Measurements from ENCODE around the gene C3. TPM values are rescaled to one million over a fixed set of nuclear protein-coding genes. Genes with fewer than 3 reads are reported as not detected.

The C3 gene
- total and polyA plus RNA-seq, 2 experiments from 2014 or later = 5.1 to 17.7 TPM

DNA sequence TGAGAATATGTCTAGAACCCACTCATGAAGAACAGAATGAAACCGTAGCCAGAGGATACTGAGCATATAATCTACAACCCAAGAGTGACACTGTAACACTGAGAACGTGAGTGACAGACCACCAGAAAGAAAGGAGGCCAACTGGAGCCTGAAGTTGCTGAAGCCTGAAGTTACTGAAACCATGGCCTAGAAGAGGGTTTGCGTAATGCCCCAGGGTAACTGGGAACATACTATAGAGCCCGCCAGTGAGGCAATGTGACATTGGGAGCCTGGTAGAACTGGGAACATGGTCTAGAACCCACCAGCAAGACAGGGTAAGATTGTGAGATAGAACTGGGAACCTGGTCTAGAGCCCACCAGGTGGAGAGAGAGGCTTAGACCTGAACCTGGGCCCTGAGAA, 35.0 kb downstream of the C3 start:
- Mint-ChIP-seq H3K36me3 (ENCODE audit: low read depth) (peaks cover 48% of the 10 kb centered on the region), H3K9me3 (peaks cover 93% of the 10 kb centered on the region), H3K27me3 (ENCODE audit: insufficient read depth, low read depth, poor library complexity) (peaks cover 3% of the 10 kb centered on the region), H3K4me1 (no peaks in the 10 kb centered on the region), H3K4me3 (no peak overlapping the region), H3K27ac (no peak overlapping the region)
- H3K4me1 ChIP-seq (ENCODE audit: insufficient read depth) = no peaks in the 10 kb centered on the region
- H3K9me2 ChIP-seq (ENCODE audit: insufficient read depth) = no peaks in the 10 kb centered on the region
- H3F3A ChIP-seq (replicated peaks; ENCODE audit: low read depth) = no peaks in the 10 kb centered on the region
- DNase-seq (ENCODE audit: low spot score) = no peak
- no peak for ATAC-seq
- H4K20me1 ChIP-seq (replicated peaks; ENCODE audit: insufficient read depth) = no peaks in the 10 kb centered on the region
- H3K79me2 ChIP-seq (replicated peaks; ENCODE audit: insufficient read depth) = no peaks in the 10 kb centered on the region
- H3K27ac ChIP-seq (ENCODE audit: low read depth) = no peak overlapping the region
- TF ChIP-seq NANOG (IDR thresholded peaks at IDR 0.05; ENCODE audit: borderline replicate concordance) (no peak), CREB1 (CRISPR knock-in tag; IDR thresholded peaks at IDR 0.05; ENCODE audit: low read depth) (no peak), ZNF331 (CRISPR knock-in tag; IDR thresholded peaks at IDR 0.05; ENCODE audit: low read depth) (no peak), STAT1 (IDR thresholded peaks at IDR 0.05; ENCODE audit: unreplicated experiment) (no peak), ZNF462 (CRISPR knock-in tag; IDR thresholded peaks at IDR 0.05) (no peak), CTCF (conservative IDR thresholded peaks at IDR 0.05; ENCODE audit: low read depth in 2 of 2) (no peak), EZH2phosphoT487 (IDR thresholded peaks at IDR 0.05; ENCODE audit: unreplicated experiment) (no peak), EZH2 (IDR thresholded peaks at IDR 0.05; ENCODE audit: low read depth, unreplicated experiment) (no peak), JUNB (IDR thresholded peaks at IDR 0.05; ENCODE audit: unreplicated experiment) (no peak), ZNF114 (CRISPR knock-in tag; IDR thresholded peaks at IDR 0.05) (no peak), REST (IDR thresholded peaks at IDR 0.05; ENCODE audit: unreplicated experiment) (no peak), POLR2AphosphoS5 (IDR thresholded peaks at IDR 0.05; ENCODE audit: low read depth) (no peak)
- TF ChIP-seq, protein P1, sequence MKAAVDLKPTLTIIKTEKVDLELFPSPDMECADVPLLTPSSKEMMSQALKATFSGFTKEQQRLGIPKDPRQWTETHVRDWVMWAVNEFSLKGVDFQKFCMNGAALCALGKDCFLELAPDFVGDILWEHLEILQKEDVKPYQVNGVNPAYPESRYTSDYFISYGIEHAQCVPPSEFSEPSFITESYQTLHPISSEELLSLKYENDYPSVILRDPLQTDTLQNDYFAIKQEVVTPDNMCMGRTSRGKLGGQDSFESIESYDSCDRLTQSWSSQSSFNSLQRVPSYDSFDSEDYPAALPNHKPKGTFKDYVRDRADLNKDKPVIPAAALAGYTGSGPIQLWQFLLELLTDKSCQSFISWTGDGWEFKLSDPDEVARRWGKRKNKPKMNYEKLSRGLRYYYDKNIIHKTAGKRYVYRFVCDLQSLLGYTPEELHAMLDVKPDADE (IDR thresholded peaks at IDR 0.05) = no peak
- H3K27me3 ChIP-seq (ENCODE audit: insufficient read depth) = no peaks in the 10 kb centered on the region
- no peak overlapping the region for H3K4me2 ChIP-seq
- H3K36me3 ChIP-seq (ENCODE audit: insufficient read depth) = no peaks in the 10 kb centered on the region
- no peak overlapping the region for H2AFZ ChIP-seq
- H3K4me3 ChIP-seq = no peak overlapping the region

Measured in GM23338 (cell line).